Cardiac muscle cell (in vitro differentiated cells and primary cell): ENCODE measurements around the gene EHF. TPM values are rescaled to one million over a fixed set of nuclear protein-coding genes. Genes with fewer than 3 reads are reported as not detected.
"Not testable (repeated sequence)": the region's sequence is repeated elsewhere in the genome, so short reads cannot be mapped to it uniquely, and the experiment has no call there.

Source experiments
- DNase-seq, 2 donors: peaks; one replicate each; pipeline versions ENCODE4 v3.0.0 to v3.0.0-alpha.2; 2010 to 2017; ENCODE audit warnings: low read depth in 1 of 2, low spot score in 1 of 2
- H3K27ac ChIP-seq: fragments of 200-600 bp; sonication (generic); 2 replicates; pipeline ENCODE4 v1.5.1; 2016
- H3K27me3 ChIP-seq: fragments of 200-600 bp; sonication (generic); 2 replicates; pipeline ENCODE4 v1.6.0; 2016; ENCODE audit warnings: control low read depth
- H3K36me3 ChIP-seq: fragments of 200-600 bp; sonication (generic); 2 replicates; pipeline ENCODE4 v1.5.1; 2016; ENCODE audit warnings: control low read depth
- H3K4me1 ChIP-seq: fragments of 200-600 bp; sonication (generic); 2 replicates; pipeline ENCODE4 v1.8.1; 2017; ENCODE audit warnings: low read depth, mild to moderate bottlenecking, mixed run types
- H3K4me3 ChIP-seq: fragments of 200-600 bp; sonication (generic); 2 replicates; pipeline ENCODE4 v1.5.1; 2016; ENCODE audit warnings: mild to moderate bottlenecking
- H3K9me3 ChIP-seq: fragments of 200-600 bp; sonication (generic); 2 replicates; pipeline ENCODE4 v1.5.1; 2017; ENCODE audit warnings: low read depth, mild to moderate bottlenecking, control low read depth
- CTCF ChIP-seq: IDR thresholded peaks from 2 replicates; pipeline ENCODE4 v1.5.1; 2012; ENCODE audit warnings: low read depth, mild to moderate bottlenecking, low read length
- polyA plus RNA-seq: library from polyadenylated mRNA; unstranded; fragments of >200 nt; fragmentation: Nextera tagmentation; extraction: Ambion mirVana; gene quantifications from 2 replicates; pipeline ENCODE4 v1.2.1, GENCODE V29; 2016
- total RNA-seq: library from RNA; depleted of rRNA; stranded (reverse); fragments of >200 nt; gene quantifications from 2 replicates; pipeline ENCODE4 v1.2.3, GENCODE V29; 2016

The EHF gene
- total and polyA plus RNA-seq, 2 experiments from 2014 or later: not detected

DNA sequence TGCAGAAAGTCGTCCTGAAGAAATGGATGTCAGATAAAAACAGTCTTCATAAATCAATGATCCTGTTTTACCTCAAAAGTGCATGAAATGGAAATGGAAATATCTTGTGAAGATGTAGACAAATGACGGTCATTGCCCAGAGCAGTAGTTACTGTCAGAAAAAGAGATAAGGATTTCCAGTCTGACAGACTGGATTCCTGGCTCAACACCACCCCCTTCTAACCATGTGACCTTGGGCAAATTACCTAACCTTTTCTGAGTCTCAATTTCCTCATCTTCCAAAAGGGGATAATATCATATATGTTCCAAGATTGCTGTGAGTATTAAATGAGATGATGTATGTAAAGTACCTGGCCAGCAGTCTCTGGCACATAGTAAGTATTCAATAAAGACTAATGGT, 32.9 kb upstream of the EHF start:
- Histone ChIP-seq H3K27ac (no peak overlapping the region), H3K4me1 (peaks cover 6% of the 10 kb centered on the region), H3K27me3 (no peaks in the 10 kb centered on the region), H3K36me3 (no peaks in the 10 kb centered on the region), H3K9me3 (no peaks in the 10 kb centered on the region), H3K4me3 (no peak overlapping the region)
- no peak for DNase-seq
- TF ChIP-seq CTCF: no peak

GRCh38 chr11:34588701-34589100, 32.2 kb upstream of the EHF start:
- Histone ChIP-seq H3K4me3 (no peak overlapping the region), H3K27me3 (no peaks in the 10 kb centered on the region), H3K9me3 (no peaks in the 10 kb centered on the region), H3K4me1 (peaks cover 6% of the 10 kb centered on the region), H3K36me3 (no peaks in the 10 kb centered on the region), H3K27ac (no peak overlapping the region)
- DNase-seq: no peak
- no peak for TF ChIP-seq CTCF

DNA sequence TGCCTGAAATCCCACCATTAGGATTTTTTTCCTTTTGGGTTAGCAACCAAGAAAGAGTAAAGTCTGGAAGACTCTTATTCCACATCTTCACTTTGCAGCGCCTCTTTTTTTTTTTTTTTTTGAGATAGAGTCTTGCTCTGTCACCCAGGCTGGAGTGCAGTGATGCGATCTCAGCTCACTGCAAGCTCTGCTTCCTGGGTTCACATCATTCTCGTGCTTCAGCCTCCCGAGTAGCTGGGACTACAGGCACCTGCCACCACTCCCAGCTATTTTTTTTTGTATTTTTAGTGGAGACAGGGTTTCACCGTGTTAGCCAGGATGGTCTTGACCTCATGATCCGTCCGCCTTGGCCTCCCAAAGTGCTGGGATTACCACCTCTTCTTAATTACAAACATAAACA, 31.7 kb upstream of the EHF start:
- H3K36me3 ChIP-seq, H3K4me1 ChIP-seq, H3K9me3 ChIP-seq, H3K4me3 ChIP-seq, H3K27ac ChIP-seq, H3K27me3 ChIP-seq, DNase-seq: not testable (repeated sequence)

- TF ChIP-seq CTCF: no peak
- no peaks in the 10 kb centered on the region for H3K9me3 ChIP-seq
- H3K4me3 ChIP-seq: no peak overlapping the region
These were observed 27.8 kb upstream of the EHF start for GRCh38 chr11:34593085-34593484.

DNA sequence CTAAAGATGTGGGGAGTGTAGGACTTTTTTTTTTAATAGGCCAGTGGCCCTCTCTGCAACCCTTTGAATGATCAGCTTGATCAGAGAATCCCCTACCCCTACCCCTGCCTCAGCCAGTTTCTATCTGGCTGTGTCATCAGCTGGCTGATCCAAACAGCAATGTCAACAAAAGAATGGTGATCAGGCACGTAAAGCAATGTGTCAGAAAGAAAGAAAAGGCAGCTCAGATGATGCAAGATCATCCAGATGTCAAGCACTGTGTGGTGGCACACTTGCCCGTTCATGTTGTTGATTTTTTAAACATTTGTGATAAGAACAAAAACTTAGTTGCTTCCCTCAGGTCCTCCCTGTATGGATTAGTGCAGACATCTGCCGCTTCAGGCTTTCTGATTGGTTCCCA, 26.3 kb upstream of the EHF start:
- H3K9me3 ChIP-seq: no peaks in the 10 kb centered on the region
- no peaks in the 10 kb centered on the region for H3K36me3 ChIP-seq
- no peaks in the 10 kb centered on the region for H3K4me1 ChIP-seq
- DNase-seq: no peak
- no peak for TF ChIP-seq CTCF
- H3K4me3 ChIP-seq: no peak overlapping the region
- H3K27ac ChIP-seq: no peak overlapping the region
- H3K27me3 ChIP-seq: no peaks in the 10 kb centered on the region

More at GRCh38 chr11:34593085-34593484, 27.8 kb upstream of the EHF start:
- Histone ChIP-seq H3K27me3 (no peaks in the 10 kb centered on the region), H3K4me1 (no peaks in the 10 kb centered on the region), H3K36me3 (no peaks in the 10 kb centered on the region), H3K27ac (no peak overlapping the region)
- DNase-seq: no peak

DNA sequence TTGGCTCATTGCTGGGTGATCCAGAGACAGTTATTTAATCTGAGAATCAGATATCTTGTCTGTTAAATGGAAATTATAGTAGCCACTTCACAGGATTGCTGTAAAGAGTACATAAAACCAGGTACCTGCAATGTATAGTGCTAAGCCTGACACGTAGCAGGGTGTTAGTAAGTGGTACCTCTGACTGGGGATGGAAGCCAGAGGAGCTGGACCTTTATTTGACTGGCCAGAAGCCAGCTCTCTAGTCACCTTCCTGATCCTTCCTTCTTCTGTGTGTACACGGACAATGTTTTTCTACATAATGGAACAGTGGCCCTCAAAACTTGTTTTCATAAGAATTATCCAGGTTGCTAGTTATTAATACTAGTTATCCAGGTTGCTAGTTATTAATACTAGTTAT, 25.5 kb upstream of the EHF start:
- Histone ChIP-seq H3K27me3 (no peaks in the 10 kb centered on the region), H3K9me3 (no peaks in the 10 kb centered on the region), H3K27ac (no peak overlapping the region), H3K36me3 (no peaks in the 10 kb centered on the region), H3K4me3 (no peak overlapping the region), H3K4me1 (peaks cover under 1% of the 10 kb centered on the region)
- DNase-seq: no peak
- no peak for TF ChIP-seq CTCF
